Keratinocyte (primary cell): Measurements from ENCODE around the gene MED8.

Experiments used
- CTCF ChIP-seq, 3 experiments: IDR thresholded peaks in 1 of 3; conservative IDR thresholded peaks in 1 of 3; optimal IDR thresholded peaks in 1 of 3; 2 replicates in 2 of 3; 3 replicates in 1 of 3; pipeline versions ENCODE3 to v1.5.1; 2011; ENCODE audit warnings: low read length in 3 of 3, mild to moderate bottlenecking in 3 of 3, moderate library complexity in 2 of 3, control low read depth in 1 of 3, inconsistent platforms in 1 of 3; ENCODE audit not compliant: insufficient read depth in 2 of 3; ENCODE audit errors: extremely low read depth in 1 of 3
- EZH2 ChIP-seq: IDR thresholded peaks from one replicate; pipeline ENCODE4 v1.6.1; 2012; ENCODE audit warnings: inconsistent platforms, mild to moderate bottlenecking, low read length, moderate library complexity

GRCh38 chr1:43392702-43393101 is 3.1 kb upstream of the MED8 start:
- TF ChIP-seq CTCF (optimal IDR thresholded peaks at IDR 0.05 in 1 of 3, IDR thresholded peaks at IDR 0.05 in 1 of 3, conservative IDR thresholded peaks at IDR 0.05 in 1 of 3; ENCODE audit: extremely low read depth in 1 of 3, insufficient read depth in 2 of 3, low read length in 3 of 3) (no peak), EZH2 (no peak)
